ENCODE results near the gene PLIN3.

- no peak for TF ChIP-seq CTCF (conservative IDR thresholded peaks at IDR 0.05 in 1 of 2, IDR thresholded peaks at IDR 0.05 in 1 of 2; ENCODE audit: low read depth in 1 of 2, low read length in 2 of 2)
- no peak for TF ChIP-seq EZH2 (IDR thresholded peaks at IDR 0.05; ENCODE audit: low read length, missing control alignments)
Measured at GRCh38 chr19:4904481-4904880, 37.0 kb upstream of the PLIN3 start.
